Measurements from ENCODE around the gene GOLGB1.
"Not testable (repeated sequence)": the region's sequence is repeated elsewhere in the genome, so short reads cannot be mapped to it uniquely, and the experiment has no call there.

Gene GOLGB1, protein sequence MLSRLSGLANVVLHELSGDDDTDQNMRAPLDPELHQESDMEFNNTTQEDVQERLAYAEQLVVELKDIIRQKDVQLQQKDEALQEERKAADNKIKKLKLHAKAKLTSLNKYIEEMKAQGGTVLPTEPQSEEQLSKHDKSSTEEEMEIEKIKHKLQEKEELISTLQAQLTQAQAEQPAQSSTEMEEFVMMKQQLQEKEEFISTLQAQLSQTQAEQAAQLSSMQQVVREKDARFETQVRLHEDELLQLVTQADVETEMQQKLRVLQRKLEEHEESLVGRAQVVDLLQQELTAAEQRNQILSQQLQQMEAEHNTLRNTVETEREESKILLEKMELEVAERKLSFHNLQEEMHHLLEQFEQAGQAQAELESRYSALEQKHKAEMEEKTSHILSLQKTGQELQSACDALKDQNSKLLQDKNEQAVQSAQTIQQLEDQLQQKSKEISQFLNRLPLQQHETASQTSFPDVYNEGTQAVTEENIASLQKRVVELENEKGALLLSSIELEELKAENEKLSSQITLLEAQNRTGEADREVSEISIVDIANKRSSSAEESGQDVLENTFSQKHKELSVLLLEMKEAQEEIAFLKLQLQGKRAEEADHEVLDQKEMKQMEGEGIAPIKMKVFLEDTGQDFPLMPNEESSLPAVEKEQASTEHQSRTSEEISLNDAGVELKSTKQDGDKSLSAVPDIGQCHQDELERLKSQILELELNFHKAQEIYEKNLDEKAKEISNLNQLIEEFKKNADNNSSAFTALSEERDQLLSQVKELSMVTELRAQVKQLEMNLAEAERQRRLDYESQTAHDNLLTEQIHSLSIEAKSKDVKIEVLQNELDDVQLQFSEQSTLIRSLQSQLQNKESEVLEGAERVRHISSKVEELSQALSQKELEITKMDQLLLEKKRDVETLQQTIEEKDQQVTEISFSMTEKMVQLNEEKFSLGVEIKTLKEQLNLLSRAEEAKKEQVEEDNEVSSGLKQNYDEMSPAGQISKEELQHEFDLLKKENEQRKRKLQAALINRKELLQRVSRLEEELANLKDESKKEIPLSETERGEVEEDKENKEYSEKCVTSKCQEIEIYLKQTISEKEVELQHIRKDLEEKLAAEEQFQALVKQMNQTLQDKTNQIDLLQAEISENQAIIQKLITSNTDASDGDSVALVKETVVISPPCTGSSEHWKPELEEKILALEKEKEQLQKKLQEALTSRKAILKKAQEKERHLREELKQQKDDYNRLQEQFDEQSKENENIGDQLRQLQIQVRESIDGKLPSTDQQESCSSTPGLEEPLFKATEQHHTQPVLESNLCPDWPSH (N-terminal part only)

GRCh38 chr3:121749276-121750086 is at the start of gene GOLGB1:
Gene GOLGB1 (minus strand): TSS chr3:121749741. CDS start chr3:121730971, 18,770 bp downstream.
- DNase-seq: peak; percentile 100

DNA sequence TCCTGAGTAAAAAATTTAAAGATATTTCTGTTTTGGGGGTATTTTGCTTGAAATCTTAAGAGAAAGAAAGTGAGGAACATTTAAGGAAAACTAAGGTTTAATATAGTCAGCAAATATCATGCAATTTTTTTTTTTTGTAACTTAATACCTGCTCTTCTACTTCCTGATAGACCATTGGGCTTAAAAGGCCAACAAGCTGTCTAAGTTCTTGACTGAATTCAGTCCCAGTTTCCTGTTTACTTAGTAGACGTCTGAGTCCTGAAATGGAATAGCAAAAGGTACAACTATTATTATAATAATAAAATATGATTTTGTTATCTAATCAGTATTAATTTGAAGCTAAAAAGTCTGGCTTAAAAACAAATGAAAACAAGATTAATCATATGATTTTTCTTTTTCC is 47.4 kb upstream of the GOLGB1 start:
- peak; percentile 35 for DNase-seq

DNA sequence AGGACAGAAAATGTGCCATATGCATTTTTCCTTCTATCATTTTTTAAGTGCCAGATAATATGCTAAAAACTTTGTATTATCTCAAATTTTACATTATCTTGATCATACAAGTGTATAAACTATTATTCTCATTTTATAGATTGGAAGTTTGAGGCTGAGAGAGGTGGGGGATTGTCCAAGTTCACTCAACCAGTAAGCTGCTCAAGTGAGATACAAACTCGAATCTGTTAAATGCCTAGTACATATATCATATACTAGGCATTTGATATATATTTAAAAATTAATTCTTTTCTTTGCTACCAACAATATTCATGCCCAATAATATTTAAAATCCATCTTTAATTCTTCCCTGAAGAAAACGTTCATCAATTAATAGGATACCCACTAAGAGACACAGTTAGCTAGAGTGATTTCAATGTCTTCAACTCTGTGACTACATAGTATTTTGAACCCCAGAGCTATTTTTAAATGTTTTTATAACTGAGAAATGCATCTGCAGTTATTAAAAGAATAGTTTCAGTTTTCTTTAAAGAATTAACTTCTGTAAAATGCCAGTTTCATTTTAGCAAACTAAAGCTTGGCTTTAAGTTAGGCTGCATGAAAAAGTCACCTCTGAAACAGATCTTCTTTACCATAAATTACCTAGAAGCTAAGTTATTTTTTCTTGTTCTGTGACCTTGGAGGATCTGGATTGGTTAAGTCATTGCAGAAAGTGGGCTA is 44.9 kb upstream of the GOLGB1 start:
- DNase-seq: no peak

GRCh38 chr3:121793078-121793477 is 43.5 kb upstream of the GOLGB1 start:
- no peak for DNase-seq

DNA sequence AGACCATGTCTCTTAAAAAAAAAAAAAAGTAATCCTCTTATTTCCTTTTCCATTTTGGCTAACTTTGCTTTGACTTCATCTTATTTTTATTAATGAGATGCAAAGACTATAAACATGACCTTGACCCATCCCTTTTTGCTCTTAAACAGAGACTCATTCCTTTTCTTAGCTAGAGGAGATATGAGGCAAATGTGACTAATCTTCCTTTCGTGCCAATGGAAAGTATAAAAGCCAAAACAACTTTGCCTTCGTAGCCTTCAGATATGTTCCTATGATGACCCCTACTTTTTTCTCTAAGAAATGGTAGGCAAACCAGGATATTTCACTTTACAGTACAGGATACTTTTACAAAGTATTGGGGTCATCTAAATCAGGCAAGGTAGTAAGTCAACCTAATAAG is 36.9 kb upstream of the GOLGB1 start:
- no peak for DNase-seq

- not testable (repeated sequence) for DNase-seq
Observed at GRCh38 chr3:121782784-121783183, 33.2 kb upstream of the GOLGB1 start.

- no peak for DNase-seq
Observed at GRCh38 chr3:121781611-121782010, 32.1 kb upstream of the GOLGB1 start.

GRCh38 chr3:121775095-121775494 is 25.6 kb upstream of the GOLGB1 start:
- DNase-seq: not testable (repeated sequence)

- DNase-seq: no peak
Observed at GRCh38 chr3:121769246-121769645, 19.7 kb upstream of the GOLGB1 start.

DNA sequence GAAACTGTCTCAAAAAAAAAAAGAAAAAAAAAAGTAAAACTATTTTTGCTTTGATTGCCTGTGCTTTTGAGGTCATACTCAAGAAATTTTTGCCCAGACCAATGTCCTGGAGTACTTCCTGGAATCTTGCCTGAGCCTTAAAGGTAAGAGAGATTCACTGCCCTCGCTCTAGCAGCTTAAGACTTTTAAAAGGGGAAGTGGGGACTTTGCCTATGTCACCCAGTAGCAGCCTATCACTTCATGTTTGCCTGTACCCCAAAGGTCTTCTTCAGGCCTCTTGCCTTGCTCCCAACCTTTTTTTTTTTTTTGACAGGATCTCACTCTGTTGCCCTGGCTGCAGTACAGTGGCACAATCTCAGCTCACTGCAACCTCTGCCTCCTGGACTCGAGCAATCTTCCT is 18.9 kb upstream of the GOLGB1 start:
- no peak for DNase-seq

DNA sequence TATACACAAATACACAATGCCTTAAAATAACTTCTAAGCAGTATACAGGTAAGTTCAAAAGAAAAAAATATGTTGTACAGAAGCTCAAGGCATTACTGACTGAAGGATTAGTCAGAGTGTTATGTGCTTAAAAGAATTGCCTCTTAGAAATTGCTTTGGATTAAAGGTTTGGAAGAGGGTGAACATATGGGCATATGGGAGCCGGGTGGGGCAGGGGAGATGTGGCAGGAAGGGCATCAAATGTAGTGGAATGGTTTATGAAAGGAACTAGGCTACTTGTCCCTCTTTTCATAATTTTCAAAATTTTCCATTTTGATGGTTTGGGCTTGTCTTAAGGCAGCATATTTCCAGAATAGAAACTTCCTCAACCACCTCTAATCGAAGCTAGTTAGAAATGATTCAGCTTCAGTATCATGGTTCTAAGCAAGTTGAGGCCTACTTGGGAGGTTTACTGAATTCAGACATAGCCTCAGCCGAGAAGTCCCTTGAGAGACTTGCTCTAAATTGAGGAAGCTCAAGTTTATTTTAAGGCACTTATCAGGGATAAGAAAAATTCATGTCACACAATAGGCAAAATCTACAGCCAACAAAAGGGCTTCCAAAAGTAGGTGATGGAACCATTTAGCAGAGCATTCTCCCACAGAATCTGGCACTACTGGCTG is 10.1 kb upstream of the GOLGB1 start:
- no peak for DNase-seq

DNA sequence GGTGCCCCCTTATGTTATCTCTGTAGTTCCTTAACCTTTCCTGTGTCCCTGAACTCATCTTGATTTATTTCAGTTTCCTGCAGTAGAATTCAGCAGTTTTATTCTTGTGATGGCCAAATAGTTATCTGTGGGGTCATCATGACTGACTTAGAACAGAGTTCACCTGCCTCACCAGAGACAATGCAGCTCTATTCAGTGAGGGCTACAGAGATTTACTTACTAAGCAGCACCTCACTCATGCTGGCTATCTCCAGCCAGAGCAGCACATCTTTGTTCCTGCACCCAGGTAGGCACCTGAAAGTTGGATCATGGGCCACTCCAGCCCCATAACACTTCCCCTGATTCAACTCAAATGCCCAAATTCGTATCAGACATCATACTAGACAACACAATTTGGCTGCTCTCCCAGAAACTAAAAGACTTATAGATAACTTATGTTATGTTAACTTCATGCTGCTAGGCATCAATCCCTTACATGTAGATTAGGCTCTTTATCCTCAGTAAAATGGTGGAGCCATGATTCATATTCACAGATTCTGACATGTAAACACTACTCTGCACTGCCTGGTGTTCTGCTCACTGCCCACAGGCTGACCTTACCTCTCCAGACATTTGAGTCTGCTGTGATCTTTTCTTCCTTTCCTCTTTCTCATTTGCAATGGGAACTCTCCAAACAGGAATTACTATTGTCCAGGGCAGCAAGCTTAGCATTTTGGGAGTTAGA is 9.3 kb upstream of the GOLGB1 start:
- DNase-seq: no peak

DNA sequence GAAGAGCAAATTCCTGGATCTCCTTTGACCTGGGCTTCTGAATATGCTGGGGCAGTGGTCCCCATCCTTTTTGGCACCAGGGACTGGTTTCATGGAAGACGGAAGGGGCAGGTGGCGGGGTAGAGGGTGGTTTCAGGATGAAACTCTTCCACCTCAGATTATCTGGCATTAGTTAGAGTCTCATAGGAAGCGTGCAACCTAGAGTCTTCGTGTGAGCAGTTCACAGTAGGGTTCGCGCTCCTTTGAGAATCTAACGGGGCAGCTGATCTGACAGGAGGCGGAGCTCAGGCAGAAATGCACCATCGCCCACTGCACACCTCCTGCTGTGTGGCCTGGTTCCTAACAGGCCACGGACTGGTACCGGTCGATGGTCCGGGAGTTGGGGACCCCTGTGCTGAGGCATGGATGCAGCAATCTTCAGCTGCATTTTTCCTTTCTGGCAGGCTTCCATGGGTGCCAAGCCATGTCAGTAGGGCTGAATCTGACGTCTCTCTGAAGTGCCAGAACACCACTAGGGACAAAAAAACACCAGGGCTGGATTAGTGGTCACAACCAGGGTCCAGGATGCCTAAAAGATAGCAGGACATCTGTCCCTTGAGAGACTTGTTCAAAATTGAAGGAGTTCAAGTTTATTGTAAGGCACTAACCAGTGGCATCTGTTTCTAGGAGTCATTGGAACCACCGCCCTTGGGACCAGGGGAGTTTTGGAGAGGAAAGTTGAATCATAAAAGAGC is 8.4 kb upstream of the GOLGB1 start:
- DNase-seq: no peak

- no peak for DNase-seq
Observed at GRCh38 chr3:121757087-121757811, 7.7 kb upstream of the GOLGB1 start.

- no peak for DNase-seq
Observed at GRCh38 chr3:121752772-121753171, 3.2 kb upstream of the GOLGB1 start.

- DNase-seq: no peak
Observed at GRCh38 chr3:121752261-121752660, 2.7 kb upstream of the GOLGB1 start.

DNA sequence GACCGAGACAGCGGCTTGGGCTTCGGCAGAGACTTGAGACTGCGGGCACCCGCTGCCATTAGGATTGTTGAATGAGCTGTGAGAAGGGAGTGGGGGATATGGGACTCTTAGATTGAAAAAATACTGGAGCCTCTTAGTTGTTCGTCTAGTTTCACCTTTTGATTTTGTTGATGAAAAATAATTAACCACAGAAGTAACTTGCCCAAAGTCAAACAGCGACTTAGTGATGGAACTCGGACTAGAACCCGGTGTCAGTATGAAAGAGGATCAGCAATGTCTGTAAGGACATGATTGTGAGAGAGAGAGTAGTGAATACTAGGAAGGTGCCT is 510 bp upstream of the GOLGB1 start:
- no peak for DNase-seq

- DNase-seq: no peak
Observed at GRCh38 chr3:121748680-121749275, 763 bp downstream of the GOLGB1 start.
